HepG2 (cell line): ENCODE measurements around the gene THRB. TPM values are rescaled to one million over a fixed set of nuclear protein-coding genes. Genes with fewer than 3 reads are reported as not detected.

Source experiments
- ATAC-seq: fragments of 200-7000 bp; cut with Tn5 transposase; 3 replicates; pipeline ENCODE4 v1.9.1; 2020; ENCODE audit warnings: mild to moderate bottlenecking, moderate library complexity
- BruUV-seq: library from RNA; stranded (reverse); fragments of 400-500 nt; replicated peaks from 2 replicates; lab custom pipeline; 2021; lab: Mats Ljungman, UMichigan
- CTCF ChIA-PET: fragments of 300-600 bp; formaldehyde crosslinking; extraction: SDS; loops from one replicate; lab custom pipeline; 2021; ENCODE audit warnings: low total read pairs, inconsistent platforms, low intra/inter-chr PET ratio; lab: Yijun Ruan, JAX
- POLR2A ChIA-PET: fragments of 350-600 bp; sonication (Branson Sonifier 250); formaldehyde crosslinking; loops from one replicate; lab custom pipeline; 2020; ENCODE audit warnings: antibody characterized with exemption, inconsistent platforms; lab: Yijun Ruan, JAX
- DNase-seq: peaks from one replicate; pipeline ENCODE4 v3.0.0-alpha.2; 2015; ENCODE audit warnings: low spot score
- FAIRE-seq: peaks from 3 replicates; lab custom pipeline; 2011; peaks lifted over from hg19 to GRCh38; lab: Jason Lieb, UNC
- H2AFZ ChIP-seq: one replicate; pipeline ENCODE4 v1.6.1; 2011; ENCODE audit warnings: low read length, inconsistent platforms
- H3K27ac ChIP-seq: fragments of 300-600 bp; 3 replicates; pipeline ENCODE4 v1.8.0; 2011; ENCODE audit warnings: mixed run types, mild to moderate bottlenecking, mixed read lengths, low read length, inconsistent platforms; ENCODE audit not compliant: insufficient read depth; ENCODE audit errors: extremely low read length
- H3K27me3 ChIP-seq, 2 experiments: fragments of 200-600 bp in 1 of 2; 2 replicates in 1 of 2; 3 replicates in 1 of 2; pipeline versions ENCODE4 v1.6.0 to v1.8.0; 2011; ENCODE audit warnings: low read length in 2 of 2, mild to moderate bottlenecking in 2 of 2, moderate library complexity in 2 of 2, inconsistent platforms in 1 of 2; ENCODE audit not compliant: insufficient read depth in 2 of 2, control insufficient read depth in 1 of 2
- H3K36me3 ChIP-seq, 2 experiments: fragments of 200-600 bp in 1 of 2; replicated peaks in 1 of 2; 2 replicates in 1 of 2; 3 replicates in 1 of 2; pipeline versions ENCODE4 v1.5.1 to v1.8.0; 2011; ENCODE audit warnings: low read length in 2 of 2, inconsistent platforms in 1 of 2; ENCODE audit not compliant: insufficient read depth in 2 of 2, control insufficient read depth in 1 of 2
- H3K4me1 ChIP-seq: 2 replicates; pipeline ENCODE4 v1.5.1; 2012; ENCODE audit warnings: low read length, inconsistent platforms; ENCODE audit not compliant: insufficient read depth
- H3K4me2 ChIP-seq: 2 replicates; pipeline ENCODE4 v1.6.0; 2011; ENCODE audit warnings: low read depth, low read length, inconsistent platforms
- H3K4me3 ChIP-seq, 3 experiments: fragments of 200-600 bp in 1 of 3; sonication (generic), shearing (Covaris generic) in 1 of 3; replicated peaks in 1 of 3; 2 replicates each; pipeline ENCODE4 v1.5.1; 2011 to 2016; ENCODE audit warnings: low read length in 3 of 3, inconsistent platforms in 2 of 3, low read depth in 2 of 3, mild to moderate bottlenecking in 2 of 3, control low read depth in 1 of 3, mixed read lengths in 1 of 3; ENCODE audit not compliant: insufficient read depth in 1 of 3
- H3K79me2 ChIP-seq: one replicate; pipeline ENCODE4 v1.6.1; 2011; ENCODE audit warnings: low read length, inconsistent platforms; ENCODE audit not compliant: insufficient read depth
- H3K9ac ChIP-seq: 2 replicates; pipeline ENCODE4 v1.6.0; 2011; ENCODE audit warnings: mild to moderate bottlenecking, low read depth, low read length, inconsistent platforms; ENCODE audit not compliant: insufficient read depth
- H3K9me3 ChIP-seq: 2 replicates; pipeline ENCODE4 v1.5.1; 2012; ENCODE audit warnings: mild to moderate bottlenecking, low read length
- H4K20me1 ChIP-seq: 2 replicates; pipeline ENCODE4 v1.6.0; 2011; ENCODE audit warnings: inconsistent platforms, mild to moderate bottlenecking, low read length, moderate library complexity; ENCODE audit not compliant: insufficient read depth
- GABPB1 ChIP-seq: IDR thresholded peaks from 2 replicates; pipeline ENCODE4 v1.6.1; 2016; ENCODE audit warnings: mild to moderate bottlenecking, missing genetic modification reagents, moderate library complexity, missing compliant biosample characterization
- MAFK ChIP-seq, 2 experiments: IDR thresholded peaks in 1 of 2; conservative IDR thresholded peaks in 1 of 2; 2 replicates each; pipeline ENCODE4 v1.6.1; 2011; ENCODE audit warnings: improper control_type of control experiment in 2 of 2, low read length in 2 of 2
- POLR2AphosphoS2 ChIP-seq: IDR thresholded peaks from 2 replicates; pipeline ENCODE4 v1.6.1; 2011; ENCODE audit warnings: low read depth, low read length, improper control_type of control experiment
- PRMT3 ChIP-seq: sonication (generic); formaldehyde crosslinking; IDR thresholded peaks from 2 replicates; pipeline ENCODE4 v1.8.1; 2022; ENCODE audit warnings: low read depth, mild to moderate bottlenecking, moderate library complexity, missing genetic modification reagents, borderline replicate concordance
- ZNF530 ChIP-seq: sonication (generic); formaldehyde crosslinking; IDR thresholded peaks from 2 replicates; pipeline ENCODE4 v1.5.0; 2020; ENCODE audit warnings: low read depth, mild to moderate bottlenecking, missing genetic modification reagents
- ZNF766 ChIP-seq: sonication (generic); formaldehyde crosslinking; IDR thresholded peaks from 2 replicates; pipeline ENCODE4 v1.5.0; 2020; ENCODE audit warnings: missing genetic modification reagents, borderline replicate concordance
- WGBS: methylation state at CpG from one replicate; pipeline ENCODE4 v1.1.6; 2017; ENCODE audit warnings: low lambda C conversion rate; 5-methylcytosine and 5-hydroxymethylcytosine counted together
- in situ Hi-C: cut with HindIII; loops from 2 replicates; pipeline ENCODE4 v1.10.0; 2017; ENCODE audit warnings: low pct_unique_long_range_greater_than_20kb; ENCODE audit not compliant: extremely low pct_ligation_motif_present
- intact Hi-C: fragments of 100-400 bp; cut with micrococcal nuclease; formaldehyde crosslinking; loops from one replicate; pipeline ENCODE4 v1.10.0; 2022; ENCODE audit not compliant: unreplicated experiment
- polyA plus RNA-seq, 8 experiments: library from polyadenylated mRNA; depleted of rRNA in 3 of 8; stranded (reverse) in 7 of 8; unstranded in 1 of 8; fragments of >200 nt; fragmentation: Illumina TruSeq in 4 of 8; extraction: Trizol in 4 of 8; gene quantifications; 2 replicates each; pipeline versions ENCODE4 v1.2.1 to v1.2.3, GENCODE V29; 2011 to 2016; ENCODE audit warnings: low read depth in 4 of 8, missing spikeins in 1 of 8, mixed read lengths in 1 of 8; ENCODE audit not compliant: insufficient read depth in 1 of 8
- total RNA-seq, 5 experiments: library from RNA; depleted of rRNA; stranded (reverse); fragments of >200 nt; fragmentation: Illumina TruSeq; extraction: Trizol; gene quantifications; 2 replicates each; pipeline ENCODE4 v1.2.3, GENCODE V29; 2016; ENCODE audit warnings: low read depth in 1 of 5
- TF ChIP-seq, protein P1 (sequence below): sonication (generic); formaldehyde crosslinking; IDR thresholded peaks from 2 replicates; pipeline ENCODE4 v1.8.1; 2022; ENCODE audit warnings: mild to moderate bottlenecking, missing genetic modification reagents
- TF ChIP-seq, protein P2 (sequence below), 2 experiments: sonication (generic) in 1 of 2; formaldehyde crosslinking in 1 of 2; IDR thresholded peaks; 2 replicates each; pipeline versions ENCODE4 v1.4.0 to v1.6.1; 2016 to 2020; ENCODE audit warnings: borderline replicate concordance in 1 of 2, low read depth in 1 of 2, mild to moderate bottlenecking in 1 of 2, missing genetic modification reagents in 1 of 2
- TF ChIP-seq, protein P3 (sequence below): sonication (generic); formaldehyde crosslinking; IDR thresholded peaks from 2 replicates; pipeline ENCODE4 v1.4.0; 2020; ENCODE audit warnings: low read depth, mild to moderate bottlenecking, missing genetic modification reagents
- TF ChIP-seq, protein P4 (sequence below): sonication (generic); formaldehyde crosslinking; IDR thresholded peaks from 2 replicates; pipeline ENCODE4 v1.4.0; 2020; ENCODE audit warnings: missing genetic modification reagents
- TF ChIP-seq, protein P5 (sequence below): sonication (generic); formaldehyde crosslinking; IDR thresholded peaks from 2 replicates; pipeline ENCODE4 v1.5.0; 2020; ENCODE audit warnings: mild to moderate bottlenecking, missing genetic modification reagents, moderate library complexity

Gene THRB
- total and polyA plus RNA-seq, 2 of the 13 experiments (the other 11 are each of a cell fraction or from before 2014, with no cell fraction given) = 4.7 to 22.7 TPM

DNA sequence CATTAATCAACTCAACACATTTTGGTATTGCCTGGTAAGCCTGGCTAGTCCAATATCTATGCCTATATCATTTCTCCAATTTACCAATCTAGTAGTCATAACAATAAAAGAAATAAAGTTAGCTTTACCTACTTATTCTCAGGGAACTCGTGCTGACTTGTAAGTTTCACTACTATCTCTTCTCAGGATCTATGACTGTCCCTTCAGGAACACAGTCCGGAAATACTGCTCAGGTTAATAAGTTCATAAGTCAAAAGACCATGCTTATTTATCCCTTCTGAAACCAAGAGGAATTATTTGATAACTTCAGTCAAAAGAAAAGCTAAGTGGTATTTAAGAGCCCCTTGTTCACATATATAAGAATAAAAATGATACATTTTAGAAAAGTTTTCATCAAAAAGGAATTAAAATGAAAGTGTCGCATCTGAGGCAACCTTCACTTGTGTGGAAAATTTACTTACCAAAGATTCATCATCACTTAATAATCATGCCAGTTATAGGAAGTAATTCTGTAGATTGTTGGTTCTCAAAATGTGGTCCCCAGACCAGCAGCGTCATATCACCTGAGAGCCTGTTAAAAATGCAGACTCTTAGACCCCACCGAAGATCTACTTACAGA is 15.5 kb upstream of the THRB start:
- H3K4me3 ChIP-seq = no peak overlapping the region
- no peaks in the 10 kb centered on the region; a peak in 1 of 5 replicates for H3K36me3 ChIP-seq
- H3K79me2 ChIP-seq = no peaks in the 10 kb centered on the region
- no TSS peak for BruUV-seq
- H3K4me2 ChIP-seq = no peak overlapping the region
- ChIA-PET CTCF (no interaction called here), POLR2A (no interaction called here)
- no peak for FAIRE-seq
- ATAC-seq = no peak
- no peaks in the 10 kb centered on the region for H3K4me1 ChIP-seq
- H4K20me1 ChIP-seq = no peaks in the 10 kb centered on the region
- no peak overlapping the region for H3K9ac ChIP-seq
- no peaks in the 10 kb centered on the region for H3K9me3 ChIP-seq
- intact Hi-C loops (no loop called here), in situ Hi-C loops (no loop called here)
- no peak overlapping the region for H2AFZ ChIP-seq
- WGBS = 90% methylated on average over 5 of the region's 5 CpGs
- H3K27ac ChIP-seq = no peak overlapping the region
- no peak for DNase-seq
- no peaks in the 10 kb centered on the region for H3K27me3 ChIP-seq
- TF ChIP-seq, protein P1, sequence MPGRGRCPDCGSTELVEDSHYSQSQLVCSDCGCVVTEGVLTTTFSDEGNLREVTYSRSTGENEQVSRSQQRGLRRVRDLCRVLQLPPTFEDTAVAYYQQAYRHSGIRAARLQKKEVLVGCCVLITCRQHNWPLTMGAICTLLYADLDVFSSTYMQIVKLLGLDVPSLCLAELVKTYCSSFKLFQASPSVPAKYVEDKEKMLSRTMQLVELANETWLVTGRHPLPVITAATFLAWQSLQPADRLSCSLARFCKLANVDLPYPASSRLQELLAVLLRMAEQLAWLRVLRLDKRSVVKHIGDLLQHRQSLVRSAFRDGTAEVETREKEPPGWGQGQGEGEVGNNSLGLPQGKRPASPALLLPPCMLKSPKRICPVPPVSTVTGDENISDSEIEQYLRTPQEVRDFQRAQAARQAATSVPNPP (CRISPR knock-in tag) = no peak
- TF ChIP-seq, protein P2, sequence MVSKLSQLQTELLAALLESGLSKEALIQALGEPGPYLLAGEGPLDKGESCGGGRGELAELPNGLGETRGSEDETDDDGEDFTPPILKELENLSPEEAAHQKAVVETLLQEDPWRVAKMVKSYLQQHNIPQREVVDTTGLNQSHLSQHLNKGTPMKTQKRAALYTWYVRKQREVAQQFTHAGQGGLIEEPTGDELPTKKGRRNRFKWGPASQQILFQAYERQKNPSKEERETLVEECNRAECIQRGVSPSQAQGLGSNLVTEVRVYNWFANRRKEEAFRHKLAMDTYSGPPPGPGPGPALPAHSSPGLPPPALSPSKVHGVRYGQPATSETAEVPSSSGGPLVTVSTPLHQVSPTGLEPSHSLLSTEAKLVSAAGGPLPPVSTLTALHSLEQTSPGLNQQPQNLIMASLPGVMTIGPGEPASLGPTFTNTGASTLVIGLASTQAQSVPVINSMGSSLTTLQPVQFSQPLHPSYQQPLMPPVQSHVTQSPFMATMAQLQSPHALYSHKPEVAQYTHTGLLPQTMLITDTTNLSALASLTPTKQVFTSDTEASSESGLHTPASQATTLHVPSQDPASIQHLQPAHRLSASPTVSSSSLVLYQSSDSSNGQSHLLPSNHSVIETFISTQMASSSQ (IDR thresholded peaks at IDR 0.05; ENCODE audit: low read depth) = no peak
- TF ChIP-seq, protein P2 (CRISPR knock-in tag; IDR thresholded peaks at IDR 0.05; ENCODE audit: borderline replicate concordance) = no peak
- TF ChIP-seq, protein P3, sequence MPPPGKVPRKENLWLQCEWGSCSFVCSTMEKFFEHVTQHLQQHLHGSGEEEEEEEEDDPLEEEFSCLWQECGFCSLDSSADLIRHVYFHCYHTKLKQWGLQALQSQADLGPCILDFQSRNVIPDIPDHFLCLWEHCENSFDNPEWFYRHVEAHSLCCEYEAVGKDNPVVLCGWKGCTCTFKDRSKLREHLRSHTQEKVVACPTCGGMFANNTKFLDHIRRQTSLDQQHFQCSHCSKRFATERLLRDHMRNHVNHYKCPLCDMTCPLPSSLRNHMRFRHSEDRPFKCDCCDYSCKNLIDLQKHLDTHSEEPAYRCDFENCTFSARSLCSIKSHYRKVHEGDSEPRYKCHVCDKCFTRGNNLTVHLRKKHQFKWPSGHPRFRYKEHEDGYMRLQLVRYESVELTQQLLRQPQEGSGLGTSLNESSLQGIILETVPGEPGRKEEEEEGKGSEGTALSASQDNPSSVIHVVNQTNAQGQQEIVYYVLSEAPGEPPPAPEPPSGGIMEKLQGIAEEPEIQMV = no peak
- no peak for TF ChIP-seq MAFK (conservative IDR thresholded peaks at IDR 0.05 in 1 of 2, IDR thresholded peaks at IDR 0.05 in 1 of 2; ENCODE audit: low read length in 2 of 2)
- TF ChIP-seq, protein P4, sequence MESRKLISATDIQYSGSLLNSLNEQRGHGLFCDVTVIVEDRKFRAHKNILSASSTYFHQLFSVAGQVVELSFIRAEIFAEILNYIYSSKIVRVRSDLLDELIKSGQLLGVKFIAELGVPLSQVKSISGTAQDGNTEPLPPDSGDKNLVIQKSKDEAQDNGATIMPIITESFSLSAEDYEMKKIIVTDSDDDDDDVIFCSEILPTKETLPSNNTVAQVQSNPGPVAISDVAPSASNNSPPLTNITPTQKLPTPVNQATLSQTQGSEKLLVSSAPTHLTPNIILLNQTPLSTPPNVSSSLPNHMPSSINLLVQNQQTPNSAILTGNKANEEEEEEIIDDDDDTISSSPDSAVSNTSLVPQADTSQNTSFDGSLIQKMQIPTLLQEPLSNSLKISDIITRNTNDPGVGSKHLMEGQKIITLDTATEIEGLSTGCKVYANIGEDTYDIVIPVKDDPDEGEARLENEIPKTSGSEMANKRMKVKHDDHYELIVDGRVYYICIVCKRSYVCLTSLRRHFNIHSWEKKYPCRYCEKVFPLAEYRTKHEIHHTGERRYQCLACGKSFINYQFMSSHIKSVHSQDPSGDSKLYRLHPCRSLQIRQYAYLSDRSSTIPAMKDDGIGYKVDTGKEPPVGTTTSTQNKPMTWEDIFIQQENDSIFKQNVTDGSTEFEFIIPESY (CRISPR knock-in tag) = no peak
- TF ChIP-seq ZNF530 (CRISPR knock-in tag) = no peak
- no peak for TF ChIP-seq GABPB1 (CRISPR knock-in tag)
- no peak for TF ChIP-seq POLR2AphosphoS2
- TF ChIP-seq ZNF766 (CRISPR knock-in tag) = no peak
- TF ChIP-seq, protein P5, sequence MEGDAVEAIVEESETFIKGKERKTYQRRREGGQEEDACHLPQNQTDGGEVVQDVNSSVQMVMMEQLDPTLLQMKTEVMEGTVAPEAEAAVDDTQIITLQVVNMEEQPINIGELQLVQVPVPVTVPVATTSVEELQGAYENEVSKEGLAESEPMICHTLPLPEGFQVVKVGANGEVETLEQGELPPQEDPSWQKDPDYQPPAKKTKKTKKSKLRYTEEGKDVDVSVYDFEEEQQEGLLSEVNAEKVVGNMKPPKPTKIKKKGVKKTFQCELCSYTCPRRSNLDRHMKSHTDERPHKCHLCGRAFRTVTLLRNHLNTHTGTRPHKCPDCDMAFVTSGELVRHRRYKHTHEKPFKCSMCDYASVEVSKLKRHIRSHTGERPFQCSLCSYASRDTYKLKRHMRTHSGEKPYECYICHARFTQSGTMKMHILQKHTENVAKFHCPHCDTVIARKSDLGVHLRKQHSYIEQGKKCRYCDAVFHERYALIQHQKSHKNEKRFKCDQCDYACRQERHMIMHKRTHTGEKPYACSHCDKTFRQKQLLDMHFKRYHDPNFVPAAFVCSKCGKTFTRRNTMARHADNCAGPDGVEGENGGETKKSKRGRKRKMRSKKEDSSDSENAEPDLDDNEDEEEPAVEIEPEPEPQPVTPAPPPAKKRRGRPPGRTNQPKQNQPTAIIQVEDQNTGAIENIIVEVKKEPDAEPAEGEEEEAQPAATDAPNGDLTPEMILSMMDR (CRISPR knock-in tag) = no peak
- no peak for TF ChIP-seq PRMT3 (CRISPR knock-in tag)
